Astrocyte (in vitro differentiated cells and primary cell): ENCODE results near the gene PDE11A. TPM values are rescaled to one million over a fixed set of nuclear protein-coding genes. Genes with fewer than 3 reads are reported as not detected.

Experiments
- DNase-seq: peaks from one replicate; pipeline ENCODE4 v3.0.0-alpha.2; 2010; ENCODE audit warnings: low read depth
- FAIRE-seq: peaks from 2 replicates; lab custom pipeline; 2011; peaks lifted over from hg19 to GRCh38; lab: Jason Lieb, UNC
- H2AFZ ChIP-seq: 2 replicates; pipeline ENCODE4 v1.6.0; 2012; ENCODE audit warnings: low read depth, low read length, inconsistent platforms
- H3K27ac ChIP-seq: 2 replicates; pipeline ENCODE4 v1.5.1; 2011; ENCODE audit warnings: low read depth, low read length, inconsistent platforms
- H3K27me3 ChIP-seq: 2 replicates; pipeline ENCODE4 v1.6.0; 2011; ENCODE audit warnings: low read length, inconsistent platforms; ENCODE audit not compliant: insufficient read depth
- H3K36me3 ChIP-seq: 2 replicates; pipeline ENCODE4 v1.5.1; 2011; ENCODE audit warnings: low read length, inconsistent platforms; ENCODE audit not compliant: insufficient read depth
- H3K4me1 ChIP-seq: 2 replicates; pipeline ENCODE4 v1.5.1; 2011; ENCODE audit warnings: low read length, inconsistent platforms; ENCODE audit not compliant: insufficient read depth
- H3K4me2 ChIP-seq: 2 replicates; pipeline ENCODE4 v1.6.0; 2012; ENCODE audit warnings: low read length, inconsistent platforms
- H3K4me3 ChIP-seq: 2 replicates; pipeline ENCODE4 v1.5.1; 2011; ENCODE audit warnings: low read depth, mild to moderate bottlenecking, low read length, inconsistent platforms; ENCODE audit not compliant: insufficient read depth
- H3K79me2 ChIP-seq: 2 replicates; pipeline ENCODE4 v1.6.0; 2012; ENCODE audit warnings: mild to moderate bottlenecking, low read length, inconsistent platforms; ENCODE audit not compliant: insufficient read depth
- H3K9ac ChIP-seq: 2 replicates; pipeline ENCODE4 v1.6.0; 2012; ENCODE audit warnings: mild to moderate bottlenecking, low read length, inconsistent platforms
- H3K9me3 ChIP-seq: 2 replicates; pipeline ENCODE4 v1.5.1; 2012; ENCODE audit warnings: low read depth, mild to moderate bottlenecking, low read length, inconsistent platforms; ENCODE audit not compliant: insufficient read depth
- H4K20me1 ChIP-seq: 2 replicates; pipeline ENCODE4 v1.6.0; 2012; ENCODE audit warnings: low read length, inconsistent platforms; ENCODE audit not compliant: insufficient read depth
- H3K27ac Mint-ChIP-seq: one replicate; pipeline ENCODE4 v1.8.0; 2021; ENCODE audit warnings: mild to moderate bottlenecking, mixed read lengths; ENCODE audit not compliant: unreplicated experiment
- H3K27me3 Mint-ChIP-seq: one replicate; pipeline ENCODE4 v1.8.0; 2021; ENCODE audit warnings: low read depth, mixed read lengths; ENCODE audit not compliant: unreplicated experiment
- H3K36me3 Mint-ChIP-seq: one replicate; pipeline ENCODE4 v1.8.0; 2021; ENCODE audit warnings: low read depth, mixed read lengths; ENCODE audit not compliant: unreplicated experiment
- H3K4me1 Mint-ChIP-seq: one replicate; pipeline ENCODE4 v1.8.0; 2021; ENCODE audit warnings: low read depth, mixed read lengths; ENCODE audit not compliant: unreplicated experiment
- H3K4me3 Mint-ChIP-seq: one replicate; pipeline ENCODE4 v1.8.0; 2021; ENCODE audit warnings: mild to moderate bottlenecking, moderate library complexity, mixed read lengths; ENCODE audit not compliant: unreplicated experiment
- H3K9me3 Mint-ChIP-seq: one replicate; pipeline ENCODE4 v1.8.0; 2021; ENCODE audit warnings: mild to moderate bottlenecking, mixed read lengths; ENCODE audit not compliant: unreplicated experiment
- CTCF ChIP-seq: IDR thresholded peaks from 2 replicates; pipeline ENCODE4 v1.5.1; 2011; ENCODE audit warnings: low read depth, mild to moderate bottlenecking, inconsistent platforms, low read length, moderate library complexity; ENCODE audit not compliant: insufficient read depth
- EZH2 ChIP-seq: IDR thresholded peaks from 2 replicates; pipeline ENCODE4 v1.6.1; 2012; ENCODE audit warnings: mild to moderate bottlenecking, low read length, inconsistent platforms; ENCODE audit not compliant: insufficient read depth
- total RNA-seq: library from RNA; stranded (reverse); gene quantifications from 2 replicates; pipeline ENCODE4 v1.2.1, GENCODE V29; 2021

Gene PDE11A
- total RNA-seq, 1 donor from 2014 or later: 0.45 TPM

DNA sequence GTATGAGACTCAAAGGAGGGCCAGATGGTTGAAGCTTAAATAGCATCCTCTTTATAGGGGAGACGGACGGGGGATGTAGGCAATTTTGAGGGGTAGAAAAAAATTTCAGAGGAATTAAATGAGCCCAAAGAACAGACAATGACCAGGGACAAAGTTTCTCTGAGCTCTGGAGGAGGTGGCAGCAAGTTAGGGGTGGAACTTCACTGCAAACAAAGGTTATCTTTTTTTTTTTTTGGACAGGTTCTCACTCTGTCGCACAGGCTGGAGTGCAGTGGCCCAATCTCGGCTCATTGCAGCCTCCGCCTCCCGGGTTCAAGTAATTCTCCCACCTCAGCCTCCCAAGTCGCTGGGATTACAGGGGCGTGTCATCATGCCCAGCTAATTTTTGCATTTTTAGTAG lies 195.6 kb downstream of the PDE11A start:
- H3K27me3 ChIP-seq: no peaks in the 10 kb centered on the region
- no peaks in the 10 kb centered on the region for H3K9me3 Mint-ChIP-seq
- no peak overlapping the region for H3K4me2 ChIP-seq
- H3K36me3 Mint-ChIP-seq: no peaks in the 10 kb centered on the region
- no peaks in the 10 kb centered on the region for H3K4me1 ChIP-seq
- no peaks in the 10 kb centered on the region for H3K36me3 ChIP-seq
- H3K4me3 ChIP-seq: no peak overlapping the region
- no peak for DNase-seq
- no peaks in the 10 kb centered on the region for H4K20me1 ChIP-seq
- H3K4me3 Mint-ChIP-seq: no peak overlapping the region
- TF ChIP-seq EZH2 (no peak), CTCF (no peak)
- H3K4me1 Mint-ChIP-seq: no peaks in the 10 kb centered on the region
- no peaks in the 10 kb centered on the region for H3K9me3 ChIP-seq
- no peak for FAIRE-seq
- no peak overlapping the region for H3K27ac ChIP-seq
- H3K9ac ChIP-seq: no peak overlapping the region
- H3K27ac Mint-ChIP-seq: no peak overlapping the region
- H3K27me3 Mint-ChIP-seq: no peaks in the 10 kb centered on the region
- no peak overlapping the region for H2AFZ ChIP-seq
- no peaks in the 10 kb centered on the region for H3K79me2 ChIP-seq

- DNase-seq: no peak
- Mint-ChIP-seq H3K4me3 (no peak overlapping the region), H3K9me3 (no peaks in the 10 kb centered on the region), H3K27me3 (no peaks in the 10 kb centered on the region), H3K4me1 (no peaks in the 10 kb centered on the region), H3K36me3 (no peaks in the 10 kb centered on the region), H3K27ac (no peak overlapping the region)
- H3K36me3 ChIP-seq: no peaks in the 10 kb centered on the region
- no peak for FAIRE-seq
- no peaks in the 10 kb centered on the region for H3K27me3 ChIP-seq
- no peak overlapping the region for H3K27ac ChIP-seq
- no peaks in the 10 kb centered on the region for H4K20me1 ChIP-seq
- no peak overlapping the region for H3K4me3 ChIP-seq
- H3K9ac ChIP-seq: no peak overlapping the region
- TF ChIP-seq EZH2: no peak
- H3K4me2 ChIP-seq: no peak overlapping the region
- no peaks in the 10 kb centered on the region for H3K4me1 ChIP-seq
- H3K79me2 ChIP-seq: no peaks in the 10 kb centered on the region
- H2AFZ ChIP-seq: no peak overlapping the region
- no peaks in the 10 kb centered on the region for H3K9me3 ChIP-seq
Measured at GRCh38 chr2:177874686-177875085, 197.9 kb downstream of the PDE11A start.

GRCh38 chr2:177873915-177874314 lies 198.7 kb downstream of the PDE11A start:
- FAIRE-seq (no peak), DNase-seq (no peak)
- TF ChIP-seq CTCF: no peak
- TF ChIP-seq EZH2: no peak
- Histone ChIP-seq H2AFZ (no peak overlapping the region), H3K27ac (no peak overlapping the region), H3K9ac (no peak overlapping the region), H3K27me3 (no peaks in the 10 kb centered on the region), H3K9me3 (no peaks in the 10 kb centered on the region), H3K79me2 (no peaks in the 10 kb centered on the region), H4K20me1 (no peaks in the 10 kb centered on the region), H3K4me1 (no peaks in the 10 kb centered on the region), H3K36me3 (no peaks in the 10 kb centered on the region), H3K4me3 (no peak overlapping the region), H3K4me2 (no peak overlapping the region)
- H3K9me3 Mint-ChIP-seq: no peaks in the 10 kb centered on the region
- H3K27ac Mint-ChIP-seq: no peak overlapping the region
- H3K36me3 Mint-ChIP-seq: no peaks in the 10 kb centered on the region
- H3K4me1 Mint-ChIP-seq: no peaks in the 10 kb centered on the region
- no peaks in the 10 kb centered on the region for H3K27me3 Mint-ChIP-seq
- no peak overlapping the region for H3K4me3 Mint-ChIP-seq
